GM12878 (cell line): ENCODE results near the gene RARA. TPM values are rescaled to one million over a fixed set of nuclear protein-coding genes. Genes with fewer than 3 reads are reported as not detected.

ENCODE experiments used
- ATF7 ChIP-seq: fragments of 450-650 bp; IDR thresholded peaks from 2 replicates; pipeline ENCODE4 v1.6.1; 2016; ENCODE audit warnings: low read depth, mild to moderate bottlenecking
- BACH1 ChIP-seq: fragments of 450-650 bp; IDR thresholded peaks from 2 replicates; pipeline ENCODE4 v1.6.1; 2017; ENCODE audit warnings: mild to moderate bottlenecking, borderline replicate concordance
- CBX3 ChIP-seq: fragments of 200-600 bp; sonication (generic); IDR thresholded peaks from 2 replicates; pipeline ENCODE4 v1.6.1; 2016; ENCODE audit warnings: low read depth, borderline replicate concordance
- E2F4 ChIP-seq: IDR thresholded peaks from 2 replicates; pipeline ENCODE4 v1.6.1; 2012; ENCODE audit warnings: low read depth, low read length, improper control_type of control experiment
- HDAC2 ChIP-seq: fragments of 200-600 bp; sonication (generic); IDR thresholded peaks from 2 replicates; pipeline ENCODE4 v1.6.1; 2017
- HDGF ChIP-seq: fragments of 450-650 bp; IDR thresholded peaks from 2 replicates; pipeline ENCODE4 v1.6.1; 2016; ENCODE audit warnings: antibody characterized with exemption
- IRF5 ChIP-seq: fragments of 450-650 bp; IDR thresholded peaks from 2 replicates; pipeline ENCODE4 v1.6.1; 2017; ENCODE audit warnings: borderline replicate concordance
- MYB ChIP-seq: fragments of 150-350 bp; IDR thresholded peaks from 2 replicates; pipeline ENCODE4 v1.6.1; 2014; ENCODE audit warnings: mild to moderate bottlenecking, low read depth, low read length, borderline replicate concordance
- PAX5 ChIP-seq: IDR thresholded peaks from 2 replicates; pipeline ENCODE4 v1.6.1; 2011; ENCODE audit warnings: low read depth, low read length, borderline replicate concordance
- PAX8 ChIP-seq: fragments of 450-650 bp; IDR thresholded peaks from 2 replicates; pipeline ENCODE4 v1.6.1; 2017; ENCODE audit warnings: mild to moderate bottlenecking, moderate library complexity
- PBX3 ChIP-seq: IDR thresholded peaks from 2 replicates; pipeline ENCODE4 v1.6.1; 2011; ENCODE audit warnings: mild to moderate bottlenecking, low read depth, low read length, moderate library complexity; ENCODE audit not compliant: insufficient replicate concordance
- RAD21 ChIP-seq: IDR thresholded peaks from 2 replicates; pipeline ENCODE4 v1.6.1; 2011; ENCODE audit warnings: mild to moderate bottlenecking, low read depth, low read length, moderate library complexity; ENCODE audit not compliant: insufficient read depth
- SIN3A ChIP-seq: IDR thresholded peaks from 2 replicates; pipeline ENCODE4 v1.6.1; 2012; ENCODE audit warnings: low read depth, low read length, improper control_type of control experiment
- SIX5 ChIP-seq: IDR thresholded peaks from 2 replicates; pipeline ENCODE4 v1.6.1; 2011; ENCODE audit warnings: mild to moderate bottlenecking, low read depth, low read length, moderate library complexity; ENCODE audit not compliant: severe bottlenecking
- STAT1 ChIP-seq: fragments of 450-650 bp; conservative IDR thresholded peaks from 2 replicates; pipeline ENCODE4 v1.6.1; 2014; ENCODE audit warnings: antibody characterized with exemption, mild to moderate bottlenecking
- SUPT20H ChIP-seq: IDR thresholded peaks from 2 replicates; pipeline ENCODE4 v1.6.1; 2011; ENCODE audit warnings: low read depth, mild to moderate bottlenecking, low read length, moderate library complexity, borderline replicate concordance; ENCODE audit not compliant: control insufficient read depth
- TCF12 ChIP-seq: IDR thresholded peaks from 2 replicates; pipeline ENCODE4 v1.6.1; 2011; ENCODE audit warnings: low read depth, mild to moderate bottlenecking, low read length
- TCF3 ChIP-seq: IDR thresholded peaks from 2 replicates; pipeline ENCODE4 v1.6.1; 2012; ENCODE audit warnings: low read depth, mild to moderate bottlenecking, low read length, borderline replicate concordance; ENCODE audit not compliant: insufficient read depth
- YY1 ChIP-seq: IDR thresholded peaks from 2 replicates; pipeline ENCODE4 v1.6.1; 2011; ENCODE audit warnings: low read depth, mild to moderate bottlenecking, low read length
- ZBTB33 ChIP-seq: fragments of 450-650 bp; IDR thresholded peaks from 2 replicates; pipeline ENCODE4 v1.6.1; 2017; ENCODE audit warnings: mild to moderate bottlenecking
- ZBTB4 ChIP-seq: fragments of 450-650 bp; formaldehyde crosslinking; IDR thresholded peaks from 2 replicates; pipeline ENCODE4 v1.4.0; 2022; ENCODE audit warnings: mild to moderate bottlenecking, moderate library complexity
- polyA plus RNA-seq, 11 experiments: library from polyadenylated mRNA; depleted of rRNA in 4 of 11; unstranded in 6 of 11; stranded (reverse) in 5 of 11; fragments of >200 nt; fragmentation: Nextera tagmentation in 4 of 11; fragmentation: Illumina TruSeq in 1 of 11; extraction: Ambion mirVana in 4 of 11; extraction: Trizol in 1 of 11; gene quantifications; 1 replicate in 1 of 11; 2 replicates in 10 of 11; pipeline versions ENCODE4 v1.2.1 to v1.2.3, GENCODE V29; 2011 to 2016; ENCODE audit warnings: inconsistent platforms in 2 of 11, missing spikeins in 2 of 11, low read depth in 1 of 11
- total RNA-seq, 4 experiments: library from RNA; depleted of rRNA in 3 of 4; stranded (reverse); fragments of >200 nt in 3 of 4; fragmentation: Illumina TruSeq in 1 of 4; extraction: Trizol in 1 of 4; gene quantifications; 2 replicates each; pipeline versions ENCODE4 v1.2.1 to v1.2.3, GENCODE V29; 2013 to 2021

Gene RARA
- total and polyA plus RNA-seq, 10 of the 15 experiments (the other 5 are each of a cell fraction or from before 2014, with no cell fraction given): 0.13 to 33.6 (median 13.6) TPM

- no peak for TF ChIP-seq ZBTB4 (CRISPR knock-in tag)
- peak; percentile 100 for TF ChIP-seq SIN3A
- no peak for TF ChIP-seq PAX8
- no peak for TF ChIP-seq BACH1
- TF ChIP-seq SIX5: peak; percentile 81
- TF ChIP-seq HDGF: no peak; the same call in 1 of the 2 replicates
- TF ChIP-seq SUPT20H: no peak
- 0 out of 2 replicates have a peak, but pooled peaks have one; percentile 10 for TF ChIP-seq PAX5
- TF ChIP-seq ZBTB33: no peak
- no peak for TF ChIP-seq CBX3
- TF ChIP-seq RAD21: no peak
- peak; percentile 63 for TF ChIP-seq YY1
- peak; percentile 98 for TF ChIP-seq E2F4
- peak; percentile 97 for TF ChIP-seq HDAC2
- no peak; the same call in 1 of the 2 replicates for TF ChIP-seq TCF12
- no peak for TF ChIP-seq STAT1
- TF ChIP-seq IRF5: no peak
- peak; percentile 33; the same call in 1 of the 2 replicates for TF ChIP-seq ATF7
- no peak for TF ChIP-seq MYB
- no peak for TF ChIP-seq TCF3
- no peak for TF ChIP-seq PBX3
These were observed 21.2 kb upstream of the RARA start, which contains the start of gene CDC6 (continued) for GRCh38 chr17:40287494-40288369.
